Left renal cortex interstitium (tissue), 4 donors: ENCODE measurements around the gene HDAC9. TPM values are rescaled to one million over a fixed set of nuclear protein-coding genes. Genes with fewer than 3 reads are reported as not detected.

Source experiments
- DNase-seq, 4 donors: peaks; one replicate each; pipeline ENCODE4 v3.0.0-alpha.2; 2013; ENCODE audit warnings: low read depth in 4 of 4, low spot score in 2 of 4, missing footprints in 1 of 4
- polyA plus RNA-seq, 4 donors: library from polyadenylated mRNA; unstranded; fragments of 120-200 nt; gene quantifications; one replicate each; pipeline ENCODE4 v1.2.1, GENCODE V29; 2013; ENCODE audit not compliant: insufficient read length in 4 of 4

HDAC9 gene
- polyA plus RNA-seq, 4 donors = 8.1 to 11.7 (median 10.0) TPM

DNA sequence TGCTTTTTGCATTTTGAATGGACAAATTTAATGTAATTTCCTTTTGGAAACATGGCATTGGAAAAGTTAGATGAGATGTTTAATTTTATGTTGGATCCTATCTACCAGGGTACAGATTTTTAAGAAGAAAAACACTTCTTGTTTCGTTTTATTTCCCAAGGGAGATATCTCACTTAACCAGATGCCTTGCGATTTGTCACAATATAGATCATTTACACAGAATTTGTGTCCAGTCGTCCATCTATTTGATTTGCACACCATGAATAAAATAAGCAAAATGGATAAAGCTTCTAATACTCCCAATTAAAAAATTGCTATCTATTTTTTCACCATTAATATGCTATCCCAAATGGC lies 25.7 kb downstream of the HDAC9 start:
- DNase-seq = no peak

DNA sequence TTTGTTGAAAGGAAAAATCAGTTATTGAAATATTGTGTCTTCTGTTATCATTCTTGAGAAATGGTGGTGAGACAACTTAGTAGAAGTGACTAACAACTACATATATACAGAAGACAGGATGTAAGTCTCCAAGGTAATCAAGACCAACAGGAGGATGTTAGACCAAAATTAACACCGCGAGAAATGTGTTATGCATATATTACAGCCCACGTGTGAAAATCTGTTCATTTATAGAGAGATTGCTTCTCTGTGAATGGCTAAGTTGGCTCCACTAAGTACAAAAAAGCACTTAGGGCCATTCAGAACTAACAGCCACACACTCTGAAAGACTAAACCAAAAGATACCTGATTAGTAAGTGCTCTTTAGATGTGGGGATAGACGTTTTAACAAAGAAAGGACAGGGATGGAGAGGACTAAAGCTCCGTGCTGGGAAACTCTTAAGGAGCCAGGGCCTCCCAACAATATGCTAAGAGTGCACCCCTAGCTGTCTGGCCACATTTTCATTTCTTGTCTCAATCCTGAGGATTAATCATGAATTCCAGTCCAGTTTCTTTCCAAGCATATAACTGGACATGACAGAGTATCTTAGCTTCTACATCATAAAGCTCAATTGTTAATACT lies 26.5 kb downstream of the HDAC9 start:
- DNase-seq = no peak

DNA sequence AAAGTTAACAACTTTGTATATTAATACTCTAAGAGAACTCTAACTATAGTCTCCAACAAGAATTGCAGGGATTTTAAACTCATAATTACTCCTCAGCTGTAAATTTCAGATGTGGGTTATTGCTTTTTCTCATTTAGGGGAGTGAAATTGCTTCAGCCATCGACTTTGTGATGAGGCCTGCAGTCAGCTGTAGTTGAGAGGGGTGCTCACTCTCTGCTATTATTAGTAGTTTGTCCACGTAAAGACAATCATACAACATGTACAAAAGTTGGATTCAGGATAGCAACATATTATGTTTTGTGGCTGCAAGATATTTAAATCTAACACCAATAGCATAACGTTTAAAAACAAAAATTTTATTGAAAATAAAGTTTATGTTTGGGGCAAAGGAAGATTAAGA lies 28.7 kb downstream of the HDAC9 start:
- no peak for DNase-seq

DNA sequence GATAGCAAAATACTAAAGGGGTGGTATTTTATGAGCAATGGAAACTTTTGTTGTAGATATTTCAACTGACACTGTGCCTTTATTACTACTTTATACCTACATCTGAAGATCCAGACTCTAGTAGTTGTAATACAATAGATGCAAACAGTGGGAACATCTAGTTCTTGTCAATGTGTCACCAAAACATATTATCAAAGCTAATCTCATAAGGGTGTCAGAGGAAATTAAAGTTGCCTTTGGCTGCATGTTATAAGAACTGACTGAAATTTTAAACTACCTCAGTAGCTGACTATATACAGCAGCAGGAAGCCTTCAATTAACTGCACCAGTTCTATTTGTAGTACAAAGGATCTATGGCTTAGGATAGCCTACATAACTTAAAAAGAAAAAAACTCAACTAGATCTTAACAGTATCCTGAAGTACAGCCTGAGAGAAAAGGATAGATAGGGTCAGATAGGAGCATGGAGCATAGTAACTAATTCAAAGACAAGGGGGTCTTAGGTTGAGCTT lies 30.9 kb downstream of the HDAC9 start:
- DNase-seq = no peak

DNA sequence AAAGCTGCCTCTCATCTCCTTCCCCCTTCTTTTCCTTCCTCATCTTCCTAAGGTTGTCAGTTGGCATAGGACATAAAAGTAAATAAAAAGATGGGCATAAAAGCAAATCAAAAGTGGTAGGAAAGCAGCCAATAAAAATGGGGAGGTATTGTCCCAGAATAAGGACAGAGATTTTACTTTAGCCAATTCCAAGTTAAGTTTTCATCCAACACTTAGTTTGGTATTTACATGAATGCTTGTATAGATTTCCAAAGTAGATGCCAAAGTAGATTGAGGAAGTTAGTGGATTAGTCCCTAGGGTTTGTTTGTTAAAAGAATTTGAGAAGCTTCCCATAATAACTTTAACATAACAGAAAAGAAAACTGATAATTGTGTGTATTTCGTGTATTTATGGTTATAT lies 33.7 kb downstream of the HDAC9 start:
- DNase-seq = no peak

DNA sequence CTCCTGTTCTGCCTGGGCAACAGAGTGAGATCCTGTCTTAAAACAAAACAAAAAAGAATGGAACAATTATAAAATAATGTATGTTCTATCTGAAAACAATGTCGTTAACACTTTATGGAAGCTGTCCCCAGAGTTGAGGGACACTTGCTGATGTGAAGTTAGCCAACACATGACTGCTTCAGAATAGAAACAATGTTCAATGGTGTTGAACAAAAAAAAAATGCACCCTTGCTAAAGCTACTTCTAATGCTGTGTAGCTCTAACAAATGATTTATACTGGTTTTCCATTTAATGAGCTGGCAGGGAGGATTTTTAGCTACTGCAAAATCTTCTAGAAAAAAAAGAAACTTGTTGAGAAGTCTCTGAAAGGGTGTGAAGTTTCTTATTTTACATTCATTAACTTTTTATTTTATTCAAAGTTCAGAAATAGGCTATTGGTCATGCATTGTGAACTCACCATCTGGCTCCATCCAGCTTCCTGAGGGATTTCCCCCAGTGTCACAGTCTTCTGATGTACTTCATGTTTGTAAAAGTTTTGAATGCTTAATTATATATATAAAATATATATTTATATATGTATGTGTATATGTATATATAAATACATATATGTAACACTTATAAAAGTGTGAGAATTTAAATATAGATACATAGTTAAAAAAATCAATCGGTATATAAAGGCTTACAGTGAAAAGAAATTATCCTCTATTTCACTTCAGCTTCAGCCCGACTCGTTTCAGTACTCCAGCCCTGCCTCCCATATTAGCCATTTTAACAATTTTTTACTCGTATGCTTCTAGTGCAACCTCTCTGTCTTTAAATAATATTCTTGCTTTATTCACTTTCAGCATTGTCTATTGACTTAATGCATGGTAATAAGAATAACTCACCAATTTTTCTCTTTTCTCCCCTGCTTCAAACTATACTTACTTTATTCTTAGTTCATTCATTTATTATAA lies 35.0 kb downstream of the HDAC9 start:
- DNase-seq = no peak

DNA sequence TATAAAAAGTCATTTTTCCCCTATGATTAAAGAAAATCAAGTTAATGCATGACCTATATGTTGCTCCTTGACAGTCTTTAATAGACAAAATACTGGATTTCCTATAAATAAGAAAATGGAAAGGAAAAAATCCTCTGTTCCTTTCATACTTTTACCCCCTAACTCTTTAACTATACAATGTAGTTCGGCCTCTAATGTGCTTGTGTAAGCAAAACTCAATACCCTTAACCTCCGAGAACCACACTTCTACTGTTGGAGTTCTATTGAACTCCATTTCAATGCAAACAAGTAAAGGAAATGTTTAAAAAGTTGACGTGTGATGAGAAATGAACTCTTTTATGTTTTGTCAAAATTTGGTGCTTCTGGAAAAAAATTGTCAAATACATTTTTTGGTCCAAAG lies 36.0 kb downstream of the HDAC9 start:
- DNase-seq = no peak

DNA sequence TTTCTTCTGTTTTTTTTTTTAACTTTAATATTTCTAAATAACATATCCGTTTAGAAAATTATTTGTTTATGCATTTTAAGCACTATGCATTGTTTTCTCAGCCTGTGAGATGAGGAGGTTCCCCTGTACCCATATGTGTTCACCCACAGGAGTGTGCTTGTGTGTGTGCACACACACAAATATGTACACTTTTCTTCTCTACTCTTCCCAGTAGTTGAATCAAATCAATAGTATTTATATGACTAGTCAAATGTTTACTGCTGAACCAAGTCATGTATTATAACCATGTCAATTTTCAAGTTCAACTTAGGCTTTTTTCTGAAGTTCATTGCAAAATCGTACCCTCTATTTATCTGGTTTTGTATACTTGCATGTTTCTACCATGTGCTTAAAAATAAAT lies 37.3 kb downstream of the HDAC9 start:
- DNase-seq = no peak

DNA sequence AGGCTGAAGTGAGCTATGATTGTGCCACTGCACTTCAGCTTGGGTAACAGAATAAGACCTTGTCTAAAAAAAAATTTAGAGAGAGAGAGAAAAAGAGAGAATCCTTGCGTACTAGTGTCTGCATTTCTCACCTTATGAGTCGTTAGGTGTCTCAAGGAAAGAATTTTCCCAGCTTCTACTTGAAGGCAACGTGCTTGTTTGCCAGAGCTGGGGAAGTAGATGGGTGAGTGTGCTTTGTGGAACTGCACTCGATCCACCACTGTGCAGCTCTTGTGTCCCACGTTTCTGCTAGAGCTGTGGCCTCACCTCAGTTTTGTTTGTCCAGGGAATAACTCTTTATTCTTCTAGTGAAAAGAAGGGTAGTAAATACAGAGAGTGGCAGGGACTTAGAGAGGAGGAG lies 38.9 kb downstream of the HDAC9 start:
- DNase-seq = no peak

DNA sequence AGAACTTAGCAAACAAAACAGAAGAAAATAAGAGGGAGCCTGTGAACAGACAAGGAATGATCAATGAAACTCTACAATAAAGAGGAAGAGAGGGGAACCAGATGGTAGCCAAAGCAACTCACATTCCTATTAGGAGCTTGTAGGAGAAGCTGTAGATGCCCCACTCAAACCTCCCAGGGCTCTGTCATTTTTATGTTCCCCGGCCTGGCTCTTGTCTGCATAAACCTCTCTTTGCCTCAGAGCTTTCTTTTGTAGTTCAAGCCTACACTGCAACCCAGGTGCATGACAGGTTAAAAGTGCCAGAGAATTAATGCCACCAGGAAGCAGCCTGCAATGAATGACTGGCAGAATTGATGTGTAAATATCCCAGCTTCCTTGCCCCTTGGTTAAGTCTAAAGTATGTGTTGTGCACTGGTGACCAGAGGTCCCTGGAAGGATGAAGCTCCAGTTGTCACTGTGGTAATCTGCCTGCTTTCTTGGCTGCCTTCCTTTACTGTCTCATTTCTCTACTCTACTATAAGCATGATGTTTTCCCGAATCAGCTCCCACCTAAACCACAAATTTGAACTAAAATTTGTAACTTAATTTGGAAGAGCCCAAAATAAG lies 40.4 kb downstream of the HDAC9 start:
- DNase-seq = no peak

DNA sequence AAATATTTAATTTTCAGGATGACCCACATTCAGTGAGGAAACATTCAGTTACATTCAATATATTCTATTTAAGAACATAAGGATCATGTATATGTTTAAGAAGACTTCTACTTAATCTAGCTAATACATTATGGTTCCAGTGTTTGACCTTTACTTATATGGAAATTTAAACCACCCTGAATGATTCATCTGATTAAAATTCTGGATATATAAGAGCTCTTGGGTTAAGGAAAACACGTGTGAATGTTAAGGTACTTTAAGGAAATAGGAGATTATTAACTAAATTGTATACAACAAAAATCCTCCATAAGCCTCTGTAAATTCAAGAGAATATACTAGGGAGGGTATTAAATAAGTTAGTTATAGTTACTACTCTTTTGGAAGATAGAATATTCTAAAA lies 40.9 kb downstream of the HDAC9 start:
- no peak for DNase-seq

DNA sequence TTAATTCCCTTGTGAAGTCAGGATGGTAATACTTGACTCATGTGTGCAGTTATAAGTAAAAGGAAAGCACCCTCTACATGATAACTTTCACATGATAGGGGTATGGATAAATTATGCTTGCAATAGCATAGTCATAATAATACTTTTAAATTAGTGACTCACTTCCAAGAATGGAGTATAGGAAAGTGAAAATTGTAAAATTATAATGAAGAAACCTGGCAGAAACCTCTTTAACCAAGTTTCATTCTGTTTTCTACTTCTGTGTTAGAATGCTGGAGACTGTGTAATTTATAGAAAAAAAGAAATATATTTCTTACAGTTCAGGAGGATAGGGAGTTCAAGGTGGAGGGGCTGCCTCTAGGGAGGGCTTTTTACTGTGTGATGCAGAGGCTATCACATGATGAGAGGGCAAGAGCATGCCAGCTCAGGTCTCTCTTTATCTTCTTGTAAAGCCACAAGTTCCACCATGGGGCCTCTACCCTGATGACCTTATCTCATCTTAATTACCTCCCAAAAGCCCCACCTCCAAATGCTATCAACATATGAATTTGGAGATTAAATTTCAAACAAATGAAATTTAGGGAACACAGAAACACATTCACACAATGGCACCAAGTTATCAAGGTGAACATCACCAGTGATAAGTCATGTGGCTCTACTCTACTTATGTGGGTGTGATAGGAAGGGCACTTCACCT lies 43.2 kb downstream of the HDAC9 start:
- no peak for DNase-seq

DNA sequence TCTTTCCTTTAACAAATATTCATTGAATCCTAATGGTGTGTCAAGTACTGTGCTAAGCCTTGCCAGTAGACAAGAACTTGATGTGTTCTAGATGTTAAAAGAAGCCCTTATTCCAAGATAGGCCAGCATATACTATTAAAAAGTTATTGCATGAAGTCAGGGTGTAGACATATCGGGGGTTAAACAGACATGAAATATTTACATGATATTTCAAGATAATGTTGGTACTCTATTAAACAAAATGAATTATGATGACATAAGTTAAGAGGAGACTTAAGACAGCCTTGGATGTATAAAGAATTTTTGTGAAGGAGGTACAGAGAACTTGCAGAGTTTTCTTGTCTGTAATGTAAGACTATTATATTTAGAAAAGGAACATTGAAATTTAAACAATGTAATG lies 44.8 kb downstream of the HDAC9 start:
- DNase-seq = no peak

DNA sequence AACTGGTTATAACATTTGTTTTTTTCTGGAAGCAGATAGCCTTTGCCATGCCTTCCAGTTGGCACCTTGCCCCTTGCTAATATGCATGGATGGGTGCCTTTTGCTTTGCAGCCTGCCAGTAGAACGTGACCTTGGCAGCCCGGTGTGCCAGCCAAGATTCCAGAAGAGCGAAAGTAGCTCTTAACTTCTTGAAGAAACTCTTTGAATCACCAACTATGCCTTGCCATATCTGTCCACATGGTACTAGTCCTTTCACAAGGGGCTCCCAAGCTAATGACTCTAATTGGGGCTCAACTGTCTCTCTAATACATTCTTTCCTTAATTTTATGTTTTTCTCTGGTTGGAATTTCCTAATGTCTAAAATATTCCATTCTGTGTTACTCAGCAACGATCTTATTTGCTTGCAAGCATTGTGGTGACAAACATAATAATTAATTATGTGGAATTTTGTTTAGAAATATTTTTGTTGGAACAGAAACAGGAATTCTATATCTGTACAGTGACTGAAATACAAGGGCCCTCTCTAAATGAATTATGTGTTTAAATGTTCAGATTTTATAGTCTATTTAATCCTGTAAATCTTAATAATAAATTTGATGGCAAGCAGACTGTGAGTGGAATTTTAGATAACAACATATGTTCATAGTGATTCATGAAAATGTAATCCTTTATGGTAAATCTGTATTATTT lies 45.8 kb downstream of the HDAC9 start:
- DNase-seq = peak in 2 of 4 donors; percentile 41 to 60

DNA sequence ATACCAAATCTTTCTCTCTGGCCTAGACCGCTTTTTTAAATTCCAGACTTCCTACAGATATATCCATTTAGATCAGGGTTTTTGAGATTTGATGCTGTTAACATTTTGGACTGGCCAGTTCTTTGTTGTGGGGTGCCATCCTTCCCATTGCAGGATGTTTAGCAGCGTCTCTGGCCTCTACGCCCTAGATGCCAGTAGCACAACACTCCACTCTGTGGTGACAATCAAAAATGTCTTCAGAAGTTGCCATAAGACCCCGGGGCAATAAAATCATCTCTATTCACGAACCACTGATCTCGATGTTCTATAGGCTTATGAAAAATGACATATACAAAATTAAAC lies 46.3 kb downstream of the HDAC9 start:
- no peak for DNase-seq

DNA sequence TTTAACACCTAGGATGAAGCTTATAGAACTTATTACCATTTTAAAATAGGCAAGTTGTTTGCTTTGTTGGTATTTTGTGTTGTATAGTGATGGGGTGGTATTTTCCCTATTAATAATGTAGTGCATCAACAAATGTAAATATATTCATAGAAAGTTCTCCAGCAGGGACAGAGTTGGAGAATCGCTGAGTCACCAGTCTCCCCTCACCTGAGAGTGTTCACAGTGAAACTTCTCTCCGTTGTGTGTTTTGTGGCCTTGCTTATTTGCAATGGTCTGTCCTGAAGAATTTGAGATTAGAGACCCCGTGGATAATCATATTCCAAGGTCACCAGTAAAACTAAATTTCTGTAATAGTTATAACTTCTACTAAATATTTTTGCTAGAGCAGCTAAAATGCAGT lies 51.0 kb downstream of the HDAC9 start:
- no peak for DNase-seq

DNA sequence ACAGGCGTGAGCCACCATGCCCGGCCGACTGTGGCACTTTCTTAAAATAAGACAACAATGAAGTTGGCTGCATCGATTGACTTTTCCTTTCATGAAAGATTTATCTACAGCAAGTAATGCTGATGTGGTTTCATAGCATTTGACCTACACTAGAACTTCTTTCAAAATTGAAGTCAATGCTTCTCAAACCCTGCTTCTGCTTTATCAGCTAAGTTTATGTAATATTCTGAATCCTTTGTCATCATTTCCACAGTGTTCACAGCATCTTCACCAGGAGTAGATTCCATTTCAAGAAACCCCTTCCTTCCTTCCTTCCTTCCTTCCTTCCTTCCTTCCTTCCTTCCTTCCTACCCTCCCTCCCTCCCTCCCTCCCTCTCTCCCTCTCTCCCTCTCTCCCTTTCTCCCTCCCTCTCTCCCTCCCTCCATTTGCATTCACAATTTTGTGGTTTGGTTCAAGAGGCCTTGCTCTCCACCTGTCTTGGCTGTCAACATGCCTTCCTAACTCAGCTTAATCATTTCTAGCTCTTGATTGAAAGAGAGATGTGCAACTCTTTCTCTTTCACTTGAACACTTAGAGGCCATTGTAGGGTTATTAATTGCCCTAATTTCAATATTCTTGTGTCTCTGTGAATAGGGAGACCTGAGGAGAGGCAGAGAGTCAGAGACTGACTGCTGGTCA lies 52.1 kb downstream of the HDAC9 start:
- no peak for DNase-seq

DNA sequence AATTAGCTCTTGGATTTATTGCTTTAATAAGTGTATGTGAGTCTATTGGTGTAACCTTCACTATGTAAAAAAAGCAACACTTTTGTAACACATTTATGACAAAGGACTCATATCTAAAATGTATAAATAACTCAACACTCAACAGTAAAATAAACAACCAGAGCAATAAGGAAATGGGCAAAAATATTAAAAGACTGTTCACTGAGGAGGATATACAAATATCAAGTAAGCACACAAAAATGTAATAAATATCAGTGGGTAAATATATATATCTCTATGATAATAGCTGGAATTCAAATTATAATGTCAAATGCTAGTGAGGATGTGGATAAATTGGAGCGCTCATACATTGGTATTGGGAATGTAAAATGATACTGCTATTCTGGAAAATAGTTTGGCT lies 53.0 kb downstream of the HDAC9 start:
- no peak for DNase-seq

DNA sequence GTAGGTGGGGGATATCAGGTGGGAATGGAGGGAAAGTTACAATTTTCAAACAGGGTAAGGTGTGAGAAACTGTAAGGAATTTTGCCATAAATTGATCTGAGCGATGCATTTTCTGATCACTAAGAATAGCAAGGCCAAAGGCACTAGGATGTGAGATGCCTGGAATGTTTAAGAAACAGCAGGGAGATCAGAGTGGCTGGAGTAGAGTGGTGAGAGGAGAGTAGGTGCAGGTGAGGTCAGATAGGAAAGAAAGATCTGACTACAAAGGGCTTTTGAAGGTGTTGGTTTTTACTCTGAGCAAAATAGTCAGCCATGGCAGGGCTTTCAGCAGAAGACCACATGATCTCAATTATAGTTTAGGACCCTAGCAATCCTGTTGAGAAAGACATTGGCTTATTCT lies 55.0 kb downstream of the HDAC9 start:
- DNase-seq = no peak

DNA sequence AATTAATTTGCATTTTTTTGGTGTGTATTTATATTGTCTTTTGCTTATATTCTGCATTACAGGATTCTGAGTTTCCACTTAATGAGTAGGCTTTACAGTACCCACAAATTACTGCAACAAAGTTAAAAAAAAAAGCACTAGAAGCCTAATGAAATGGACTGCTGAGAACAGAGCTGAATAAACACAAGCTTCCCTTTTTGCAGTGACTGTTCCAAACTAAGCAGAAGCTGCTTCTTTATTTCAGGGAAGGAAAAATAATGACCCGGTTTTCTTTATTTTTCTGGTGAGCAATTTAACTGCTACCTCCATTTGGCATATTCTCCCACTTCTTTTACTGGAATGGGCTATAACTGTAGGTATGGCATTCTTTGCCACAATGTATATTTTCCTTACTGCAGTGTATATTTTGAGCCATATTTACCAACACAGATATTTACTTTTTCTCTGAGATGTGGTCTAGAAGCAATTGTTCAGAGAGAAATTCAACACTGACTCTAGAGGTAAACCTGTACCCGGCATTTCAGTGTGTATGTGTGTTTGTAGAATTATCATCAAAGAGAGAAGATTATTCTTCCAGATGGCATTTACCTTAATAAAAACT lies 56.9 kb downstream of the HDAC9 start:
- DNase-seq = no peak
